GM12878 (cell line): ENCODE data around the gene DNASE1L3.

Source experiments
- CHD4 ChIP-seq: fragments of 200-600 bp; sonication (generic); IDR thresholded peaks from 2 replicates; pipeline ENCODE4 v1.6.1; 2016; ENCODE audit warnings: mild to moderate bottlenecking
- POLR2A ChIP-seq: IDR thresholded peaks from 2 replicates; pipeline ENCODE4 v1.6.1; 2011; ENCODE audit warnings: low read depth, mild to moderate bottlenecking, low read length
- TF ChIP-seq, protein P1 (sequence below), 3 experiments: IDR thresholded peaks in 2 of 3; conservative IDR thresholded peaks in 1 of 3; 2 replicates each; pipeline ENCODE4 v1.5.1; 2011; ENCODE audit warnings: low read depth in 3 of 3, low read length in 3 of 3, mild to moderate bottlenecking in 3 of 3, control low read depth in 2 of 3, moderate library complexity in 2 of 3, inconsistent platforms in 1 of 3, mixed read lengths in 1 of 3; ENCODE audit not compliant: control insufficient read depth in 2 of 3, insufficient read depth in 1 of 3; ENCODE audit errors: extremely low read depth in 1 of 3
- TF ChIP-seq, protein P2 (sequence below): IDR thresholded peaks from 2 replicates; pipeline ENCODE4 v1.6.1; 2012; ENCODE audit warnings: low read depth, low read length, improper control_type of control experiment

DNA sequence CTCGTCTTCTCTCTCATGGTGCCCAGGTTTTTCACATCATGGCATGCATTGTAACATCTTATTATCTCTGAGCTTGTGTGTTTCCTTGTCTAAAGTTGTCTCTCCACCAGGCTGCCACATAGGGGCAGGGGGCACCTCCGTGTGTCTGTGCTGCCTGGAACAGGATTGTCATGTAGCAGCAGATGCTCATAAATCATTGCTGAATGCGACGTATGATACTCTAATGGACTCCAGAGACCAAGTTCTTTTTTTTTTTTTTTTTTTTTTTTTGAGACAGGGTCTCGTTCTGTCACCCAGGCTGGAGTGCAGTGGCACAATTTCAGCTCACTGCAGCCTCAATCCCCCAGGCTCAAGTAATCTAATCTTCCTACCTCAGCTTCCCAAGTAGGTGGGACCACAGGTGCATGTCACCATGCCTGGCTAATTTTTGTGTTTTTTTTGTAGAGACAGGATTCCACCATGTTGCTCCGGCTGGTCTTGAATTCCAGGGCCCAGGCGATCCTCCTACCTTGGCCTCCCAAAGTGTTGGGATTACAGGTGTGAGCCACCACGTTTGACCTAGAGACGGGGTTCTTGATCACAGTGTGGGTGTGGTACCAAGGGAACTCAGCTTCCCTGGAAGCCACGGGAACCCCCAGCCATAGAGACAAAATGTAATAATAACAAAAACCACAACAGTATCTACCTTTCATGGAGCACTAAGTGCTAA is 4.7 kb upstream of the DNASE1L3 start:
- TF ChIP-seq CHD4 (no peak), POLR2A (no peak)
- TF ChIP-seq, protein P1, sequence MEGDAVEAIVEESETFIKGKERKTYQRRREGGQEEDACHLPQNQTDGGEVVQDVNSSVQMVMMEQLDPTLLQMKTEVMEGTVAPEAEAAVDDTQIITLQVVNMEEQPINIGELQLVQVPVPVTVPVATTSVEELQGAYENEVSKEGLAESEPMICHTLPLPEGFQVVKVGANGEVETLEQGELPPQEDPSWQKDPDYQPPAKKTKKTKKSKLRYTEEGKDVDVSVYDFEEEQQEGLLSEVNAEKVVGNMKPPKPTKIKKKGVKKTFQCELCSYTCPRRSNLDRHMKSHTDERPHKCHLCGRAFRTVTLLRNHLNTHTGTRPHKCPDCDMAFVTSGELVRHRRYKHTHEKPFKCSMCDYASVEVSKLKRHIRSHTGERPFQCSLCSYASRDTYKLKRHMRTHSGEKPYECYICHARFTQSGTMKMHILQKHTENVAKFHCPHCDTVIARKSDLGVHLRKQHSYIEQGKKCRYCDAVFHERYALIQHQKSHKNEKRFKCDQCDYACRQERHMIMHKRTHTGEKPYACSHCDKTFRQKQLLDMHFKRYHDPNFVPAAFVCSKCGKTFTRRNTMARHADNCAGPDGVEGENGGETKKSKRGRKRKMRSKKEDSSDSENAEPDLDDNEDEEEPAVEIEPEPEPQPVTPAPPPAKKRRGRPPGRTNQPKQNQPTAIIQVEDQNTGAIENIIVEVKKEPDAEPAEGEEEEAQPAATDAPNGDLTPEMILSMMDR (IDR thresholded peaks at IDR 0.05 in 2 of 3, conservative IDR thresholded peaks at IDR 0.05 in 1 of 3; ENCODE audit: control insufficient read depth in 2 of 3, extremely low read depth in 1 of 3, insufficient read depth in 1 of 3, low read depth in 3 of 3, low read length in 3 of 3), result no peak
- TF ChIP-seq, protein P2, sequence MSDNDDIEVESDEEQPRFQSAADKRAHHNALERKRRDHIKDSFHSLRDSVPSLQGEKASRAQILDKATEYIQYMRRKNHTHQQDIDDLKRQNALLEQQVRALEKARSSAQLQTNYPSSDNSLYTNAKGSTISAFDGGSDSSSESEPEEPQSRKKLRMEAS, result no peak
